Measurements from ENCODE around the gene TKFC.

The TKFC gene

DNA sequence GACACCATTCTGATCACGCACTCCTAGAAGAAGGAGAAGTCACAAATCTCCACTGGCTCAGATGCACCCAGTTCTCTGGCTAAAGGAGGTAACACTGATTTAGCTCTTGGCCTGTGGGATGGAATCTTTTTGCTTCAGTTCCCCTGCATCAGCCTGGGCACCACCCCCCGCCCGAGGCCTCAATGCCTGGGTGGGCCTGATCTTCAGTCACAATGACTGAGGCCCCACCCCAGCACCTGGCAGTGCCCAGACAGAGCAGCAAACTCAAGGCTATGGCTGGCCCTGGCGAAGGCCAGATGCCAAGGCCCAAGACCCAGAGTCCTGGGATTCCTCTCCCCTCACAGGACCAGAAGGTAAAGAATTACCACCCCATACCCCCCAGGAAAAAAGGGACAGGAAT is 23.7 kb downstream of the TKFC start:
- H2AFZ ChIP-seq (ENCODE audit: low read depth) = no peak overlapping the region
- no peaks in the 10 kb centered on the region for H4K20me1 ChIP-seq (ENCODE audit: insufficient read depth)
- H3K4me2 ChIP-seq = no peak overlapping the region
- H3K27me3 ChIP-seq (ENCODE audit: insufficient read depth, low read depth) = no peaks in the 10 kb centered on the region
- peaks cover 20% of the 10 kb centered on the region; the same call in 1 of the 2 replicates for H3K79me2 ChIP-seq (ENCODE audit: insufficient read depth, low read depth)
- H3K36me3 ChIP-seq (ENCODE audit: insufficient read depth) = no peaks in the 10 kb centered on the region
- no peak overlapping the region for H3K9ac ChIP-seq
- no peak overlapping the region for H3K27ac ChIP-seq
- H3K4me3 ChIP-seq (IDR thresholded peaks at IDR 0.05; ENCODE audit: insufficient read depth, low read depth, low read length) = no peak overlapping the region
- H3K4me1 ChIP-seq (ENCODE audit: low read depth, poor library complexity, severe bottlenecking) = peaks cover 22% of the 10 kb centered on the region
- TF ChIP-seq, protein P1, sequence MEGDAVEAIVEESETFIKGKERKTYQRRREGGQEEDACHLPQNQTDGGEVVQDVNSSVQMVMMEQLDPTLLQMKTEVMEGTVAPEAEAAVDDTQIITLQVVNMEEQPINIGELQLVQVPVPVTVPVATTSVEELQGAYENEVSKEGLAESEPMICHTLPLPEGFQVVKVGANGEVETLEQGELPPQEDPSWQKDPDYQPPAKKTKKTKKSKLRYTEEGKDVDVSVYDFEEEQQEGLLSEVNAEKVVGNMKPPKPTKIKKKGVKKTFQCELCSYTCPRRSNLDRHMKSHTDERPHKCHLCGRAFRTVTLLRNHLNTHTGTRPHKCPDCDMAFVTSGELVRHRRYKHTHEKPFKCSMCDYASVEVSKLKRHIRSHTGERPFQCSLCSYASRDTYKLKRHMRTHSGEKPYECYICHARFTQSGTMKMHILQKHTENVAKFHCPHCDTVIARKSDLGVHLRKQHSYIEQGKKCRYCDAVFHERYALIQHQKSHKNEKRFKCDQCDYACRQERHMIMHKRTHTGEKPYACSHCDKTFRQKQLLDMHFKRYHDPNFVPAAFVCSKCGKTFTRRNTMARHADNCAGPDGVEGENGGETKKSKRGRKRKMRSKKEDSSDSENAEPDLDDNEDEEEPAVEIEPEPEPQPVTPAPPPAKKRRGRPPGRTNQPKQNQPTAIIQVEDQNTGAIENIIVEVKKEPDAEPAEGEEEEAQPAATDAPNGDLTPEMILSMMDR (conservative IDR thresholded peaks at IDR 0.05; ENCODE audit: low read depth, low read length) = no peak

DNA sequence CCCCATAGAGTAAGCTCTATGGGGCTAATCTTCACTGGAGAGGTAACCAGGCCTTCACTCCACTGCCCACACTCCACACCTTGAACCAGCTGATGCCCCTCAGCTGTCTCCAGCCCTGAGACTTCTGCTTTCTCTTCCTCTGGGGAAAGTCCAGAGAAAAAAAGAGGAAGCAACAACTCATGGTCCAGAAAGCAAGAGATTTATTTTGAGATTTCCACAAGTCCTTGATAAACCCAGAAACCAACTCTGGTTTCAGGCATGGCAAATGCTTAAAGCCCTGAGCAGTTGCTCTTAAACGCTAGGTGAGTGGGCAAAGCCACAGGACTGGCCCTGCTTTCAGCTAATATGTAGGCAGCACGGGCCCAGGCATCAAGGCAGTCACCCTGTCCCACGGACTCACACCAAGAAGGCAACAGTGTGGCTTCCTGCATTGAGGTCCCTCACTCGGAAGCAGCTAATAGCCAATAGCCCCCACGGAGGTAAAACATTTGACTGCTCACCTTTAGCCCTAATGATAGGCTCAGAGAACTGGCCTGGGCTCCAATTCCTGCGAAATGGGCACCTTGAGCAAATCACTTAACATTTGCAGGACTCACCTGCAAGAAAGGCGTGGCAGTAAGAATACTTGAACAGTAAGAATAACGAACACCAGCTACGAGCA is 24.3 kb downstream of the TKFC start:
- no peak overlapping the region for H3K9ac ChIP-seq
- peaks cover 22% of the 10 kb centered on the region for H3K4me1 ChIP-seq (ENCODE audit: low read depth, poor library complexity, severe bottlenecking)
- TF ChIP-seq, protein P1 (conservative IDR thresholded peaks at IDR 0.05; ENCODE audit: low read depth, low read length) = no peak
- H3K79me2 ChIP-seq (ENCODE audit: insufficient read depth, low read depth) = peaks cover 25% of the 10 kb centered on the region
- no peak overlapping the region for H3K27ac ChIP-seq
- H2AFZ ChIP-seq (ENCODE audit: low read depth) = no peak overlapping the region
- no peaks in the 10 kb centered on the region for H4K20me1 ChIP-seq (ENCODE audit: insufficient read depth)
- no peaks in the 10 kb centered on the region for H3K27me3 ChIP-seq (ENCODE audit: insufficient read depth, low read depth)
- H3K36me3 ChIP-seq (ENCODE audit: insufficient read depth) = no peaks in the 10 kb centered on the region
- H3K4me2 ChIP-seq = no peak overlapping the region
- H3K4me3 ChIP-seq (IDR thresholded peaks at IDR 0.05; ENCODE audit: insufficient read depth, low read depth, low read length) = no peak overlapping the region

DNA sequence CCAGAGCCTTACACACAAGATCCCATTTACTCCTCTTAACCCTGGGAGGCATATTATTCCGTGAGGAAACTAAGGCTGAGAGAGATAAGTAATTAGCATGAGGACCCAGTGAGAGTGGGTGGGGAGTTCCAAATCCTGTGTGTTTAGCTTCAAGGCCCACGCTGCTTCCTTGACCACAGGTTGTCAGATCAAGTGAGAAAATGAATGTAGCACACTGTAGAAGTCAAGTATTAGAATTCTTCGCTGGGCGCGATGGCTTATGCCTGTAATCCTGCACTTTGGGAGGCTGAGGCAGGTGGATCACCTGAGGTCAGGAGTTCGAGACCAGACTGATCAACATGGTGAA is 24.8 kb downstream of the TKFC start:
- Histone ChIP-seq H3K27ac (no peak overlapping the region), H3K9ac (no peak overlapping the region), H4K20me1 (ENCODE audit: insufficient read depth) (no peaks in the 10 kb centered on the region), H3K4me3 (IDR thresholded peaks at IDR 0.05; ENCODE audit: insufficient read depth, low read depth, low read length) (no peak overlapping the region), H3K27me3 (ENCODE audit: insufficient read depth, low read depth) (no peaks in the 10 kb centered on the region), H3K79me2 (ENCODE audit: insufficient read depth, low read depth) (peaks cover 30% of the 10 kb centered on the region), H3K36me3 (ENCODE audit: insufficient read depth) (no peaks in the 10 kb centered on the region), H3K4me2 (no peak overlapping the region), H3K4me1 (ENCODE audit: low read depth, poor library complexity, severe bottlenecking) (peaks cover 22% of the 10 kb centered on the region), H2AFZ (ENCODE audit: low read depth) (no peak overlapping the region)
- TF ChIP-seq, protein P1 (conservative IDR thresholded peaks at IDR 0.05; ENCODE audit: low read depth, low read length) = no peak

DNA sequence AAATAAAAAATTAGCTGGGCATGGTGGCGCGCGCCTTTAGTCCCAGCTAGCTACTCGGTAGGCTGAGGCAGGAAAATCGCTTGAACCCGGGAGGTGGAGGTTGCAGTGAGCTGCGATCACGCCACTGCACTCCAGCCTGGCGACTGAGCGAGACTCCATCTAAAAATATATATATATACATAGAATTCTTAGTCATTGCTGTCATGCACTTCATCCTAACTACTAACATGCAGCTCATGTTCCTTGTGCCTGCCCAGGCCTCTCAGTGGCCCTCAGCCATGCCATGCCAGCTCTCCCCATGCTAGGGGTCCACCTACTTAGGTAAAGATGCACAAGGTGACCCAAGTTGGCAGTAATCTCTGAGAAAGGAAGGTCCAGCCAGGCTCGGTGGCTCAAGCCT is 25.5 kb downstream of the TKFC start:
- no peak overlapping the region for H2AFZ ChIP-seq (ENCODE audit: low read depth)
- H4K20me1 ChIP-seq (ENCODE audit: insufficient read depth) = no peaks in the 10 kb centered on the region
- H3K27ac ChIP-seq = no peak overlapping the region
- H3K27me3 ChIP-seq (ENCODE audit: insufficient read depth, low read depth) = no peaks in the 10 kb centered on the region
- TF ChIP-seq, protein P1 (conservative IDR thresholded peaks at IDR 0.05; ENCODE audit: low read depth, low read length) = no peak
- no peaks in the 10 kb centered on the region for H3K36me3 ChIP-seq (ENCODE audit: insufficient read depth)
- H3K9ac ChIP-seq = no peak overlapping the region
- H3K4me3 ChIP-seq (IDR thresholded peaks at IDR 0.05; ENCODE audit: insufficient read depth, low read depth, low read length) = no peak overlapping the region
- no peak overlapping the region for H3K4me2 ChIP-seq
- peaks cover 37% of the 10 kb centered on the region for H3K79me2 ChIP-seq (ENCODE audit: insufficient read depth, low read depth)
- peaks cover 28% of the 10 kb centered on the region for H3K4me1 ChIP-seq (ENCODE audit: low read depth, poor library complexity, severe bottlenecking)

Measured in KMS-11 (cell line).